NK-92 (cell line): ENCODE data around the gene LRRC71.

Source experiments
- DNase-seq: peaks from one replicate; lab custom pipeline; 2025; ENCODE audit not compliant: unreplicated experiment; lab: John Stamatoyannopoulos, UW

LRRC71 gene

DNA sequence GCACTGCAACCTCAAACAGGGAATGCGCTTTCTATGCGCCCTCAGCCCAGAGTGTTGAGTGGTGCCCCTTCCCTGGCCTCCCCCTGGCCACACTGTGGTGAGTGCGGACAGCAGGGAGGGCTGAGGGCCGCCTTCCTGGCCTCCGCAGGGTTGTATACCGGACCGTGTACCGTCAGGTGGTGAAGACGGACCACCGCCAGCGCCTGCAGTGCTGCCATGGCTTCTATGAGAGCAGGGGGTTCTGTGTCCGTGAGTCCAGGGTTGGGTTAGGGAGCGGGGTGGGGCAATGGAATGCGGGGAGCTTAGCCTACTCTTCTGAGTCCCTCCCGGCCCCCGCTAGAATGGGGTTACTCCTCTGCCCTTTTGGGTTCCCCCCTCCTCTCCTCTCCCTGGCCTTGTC is 15.3 kb upstream of the LRRC71 start:
- no peak for DNase-seq

DNA sequence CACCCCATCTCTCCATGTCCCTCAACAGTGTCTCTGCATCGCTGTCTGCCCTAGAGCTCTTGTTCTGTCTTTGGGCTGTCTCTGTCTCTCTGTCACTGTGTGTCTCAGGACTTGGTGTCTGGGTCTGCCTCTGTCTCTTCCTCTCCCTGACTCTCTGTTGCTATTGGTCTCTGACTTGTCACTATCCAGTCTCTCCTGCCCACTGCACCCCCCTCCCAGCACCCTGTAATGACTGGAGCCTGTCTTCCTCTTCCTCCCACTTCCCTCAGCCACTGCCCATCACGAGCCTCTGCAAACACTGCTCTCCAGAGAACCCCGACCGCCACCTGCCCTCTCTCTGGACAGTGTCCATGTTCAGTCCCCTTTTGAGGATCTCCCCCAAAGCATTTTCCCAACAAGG is 14.8 kb upstream of the LRRC71 start:
- no peak for DNase-seq

DNA sequence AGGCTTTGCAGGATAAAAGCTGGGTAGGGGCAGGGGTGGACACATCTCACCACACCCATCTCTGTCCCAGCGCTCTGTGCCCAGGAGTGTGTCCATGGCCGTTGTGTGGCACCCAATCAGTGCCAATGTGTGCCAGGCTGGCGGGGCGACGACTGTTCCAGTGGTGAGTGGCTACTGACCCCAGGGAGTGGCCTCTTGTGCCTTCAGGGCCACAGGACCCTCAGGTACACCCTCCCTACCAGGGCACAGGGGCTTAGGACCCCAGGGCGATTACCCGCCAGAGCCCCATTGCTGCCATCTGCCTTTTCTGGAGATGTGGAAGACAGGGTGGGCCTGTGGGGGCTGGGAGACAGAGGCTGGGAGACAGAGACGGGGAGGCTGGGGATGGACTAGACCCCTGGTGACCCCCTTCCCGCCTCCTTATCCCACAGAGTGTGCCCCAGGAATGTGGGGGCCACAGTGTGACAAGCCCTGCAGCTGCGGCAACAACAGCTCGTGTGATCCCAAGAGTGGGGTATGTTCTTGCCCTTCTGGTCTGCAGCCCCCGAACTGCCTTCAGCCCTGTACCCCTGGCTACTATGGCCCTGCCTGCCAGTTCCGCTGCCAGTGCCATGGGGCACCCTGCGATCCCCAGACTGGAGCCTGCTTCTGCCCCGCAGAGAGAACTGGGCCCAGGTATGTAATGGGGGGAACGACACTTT is 14.1 kb upstream of the LRRC71 start:
- DNase-seq, result no peak

DNA sequence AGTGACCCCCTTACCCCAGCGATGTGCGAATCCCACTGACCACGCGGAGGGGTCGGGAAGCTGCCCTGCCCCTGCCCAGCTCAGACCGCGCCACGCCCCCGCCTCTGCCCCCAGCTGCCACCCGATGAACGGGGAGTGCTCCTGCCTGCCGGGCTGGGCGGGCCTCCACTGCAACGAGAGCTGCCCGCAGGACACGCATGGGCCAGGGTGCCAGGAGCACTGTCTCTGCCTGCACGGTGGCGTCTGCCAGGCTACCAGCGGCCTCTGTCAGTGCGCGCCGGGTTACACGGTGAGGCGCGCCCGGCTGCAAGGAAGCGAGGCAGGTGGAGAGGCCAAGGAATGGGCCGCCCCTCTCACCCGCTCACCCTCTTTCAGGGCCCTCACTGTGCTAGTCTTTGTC is 11.9 kb upstream of the LRRC71 start:
- DNase-seq, result no peak

DNA sequence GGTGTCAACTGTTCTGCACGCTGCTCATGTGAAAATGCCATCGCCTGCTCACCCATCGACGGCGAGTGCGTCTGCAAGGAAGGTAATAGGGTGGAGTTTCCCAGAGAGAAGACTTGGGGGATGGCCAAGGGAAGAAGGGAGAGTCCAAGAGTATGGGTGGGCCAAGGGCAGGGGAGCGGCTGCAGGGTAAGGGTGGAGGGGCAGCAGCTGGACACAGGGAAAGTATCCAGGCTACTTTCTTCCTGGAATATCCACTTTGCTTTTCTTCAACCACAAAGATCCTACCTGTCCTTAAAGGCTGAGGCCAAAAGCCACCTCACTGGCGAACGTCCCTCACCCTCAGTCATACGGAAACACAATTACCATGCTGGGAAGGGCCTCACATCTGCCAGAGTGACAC is 11.5 kb upstream of the LRRC71 start:
- no peak for DNase-seq

DNA sequence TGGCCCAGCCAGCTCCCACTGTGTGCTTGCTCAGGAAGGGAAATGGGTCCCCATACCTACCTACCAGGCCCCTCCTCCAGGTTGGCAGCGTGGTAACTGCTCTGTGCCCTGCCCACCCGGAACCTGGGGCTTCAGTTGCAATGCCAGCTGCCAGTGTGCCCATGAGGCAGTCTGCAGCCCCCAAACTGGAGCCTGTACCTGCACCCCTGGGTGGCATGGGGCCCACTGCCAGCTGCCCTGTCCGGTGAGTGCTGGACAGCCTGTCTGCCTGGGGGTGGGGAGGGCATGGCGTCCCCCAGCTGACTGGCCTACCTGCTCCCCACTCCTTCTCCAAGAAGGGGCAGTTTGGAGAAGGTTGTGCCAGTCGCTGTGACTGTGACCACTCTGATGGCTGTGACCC is 10.8 kb upstream of the LRRC71 start:
- DNase-seq, result no peak

DNA sequence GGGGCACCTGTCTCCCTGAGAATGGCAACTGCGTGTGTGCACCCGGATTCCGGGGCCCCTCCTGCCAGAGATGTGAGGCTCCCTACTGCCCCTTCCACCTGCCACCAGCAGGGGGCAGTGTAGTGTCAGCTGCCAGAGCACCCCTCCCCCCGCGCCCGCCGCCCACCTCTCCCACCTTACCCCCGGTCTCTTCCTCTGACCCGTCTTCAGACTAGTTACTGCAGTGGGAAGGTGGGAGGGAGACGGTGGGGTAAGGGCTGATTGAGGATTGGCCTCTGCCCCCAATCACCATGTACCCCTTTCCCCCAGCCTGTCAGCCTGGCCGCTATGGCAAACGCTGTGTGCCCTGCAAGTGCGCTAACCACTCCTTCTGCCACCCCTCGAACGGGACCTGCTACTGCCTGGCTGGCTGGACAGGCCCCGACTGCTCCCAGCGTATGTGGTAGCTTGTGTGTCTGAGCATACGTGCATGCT is 10.1 kb upstream of the LRRC71 start:
- no peak for DNase-seq

DNA sequence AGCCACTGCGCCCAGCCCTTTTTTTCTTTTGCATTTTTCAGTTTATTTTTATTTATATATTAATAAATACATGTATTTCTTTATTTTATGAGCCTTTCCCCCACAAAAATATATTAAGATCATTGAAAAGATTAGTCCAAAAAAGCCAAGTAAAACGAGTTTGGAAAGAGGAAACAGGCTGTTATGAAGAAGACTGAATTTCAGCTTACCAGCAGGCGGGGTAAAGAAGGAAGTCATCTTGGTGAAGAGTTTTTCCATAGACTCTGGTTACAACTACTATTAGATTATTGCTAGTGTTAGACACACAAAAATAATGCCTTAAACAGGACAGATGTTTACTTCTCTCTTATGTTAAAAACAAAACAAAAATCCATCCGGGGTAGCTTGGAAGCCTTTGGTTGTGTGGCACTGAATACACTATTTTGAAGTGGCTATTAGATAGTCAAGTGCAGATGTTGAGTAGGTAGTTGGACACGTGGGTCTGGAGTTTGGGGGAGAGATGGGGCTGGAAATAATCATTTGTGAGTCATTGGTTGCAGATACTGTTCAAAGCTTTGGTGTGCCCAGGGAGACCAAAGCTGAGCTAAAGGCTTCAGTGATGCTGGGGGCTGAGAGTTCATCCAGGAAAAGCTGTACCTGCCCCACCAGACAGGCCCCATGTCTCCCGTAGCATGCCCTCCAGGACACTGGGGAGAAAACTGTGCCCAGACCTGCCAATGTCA is 8.7 kb upstream of the LRRC71 start:
- DNase-seq, result no peak

DNA sequence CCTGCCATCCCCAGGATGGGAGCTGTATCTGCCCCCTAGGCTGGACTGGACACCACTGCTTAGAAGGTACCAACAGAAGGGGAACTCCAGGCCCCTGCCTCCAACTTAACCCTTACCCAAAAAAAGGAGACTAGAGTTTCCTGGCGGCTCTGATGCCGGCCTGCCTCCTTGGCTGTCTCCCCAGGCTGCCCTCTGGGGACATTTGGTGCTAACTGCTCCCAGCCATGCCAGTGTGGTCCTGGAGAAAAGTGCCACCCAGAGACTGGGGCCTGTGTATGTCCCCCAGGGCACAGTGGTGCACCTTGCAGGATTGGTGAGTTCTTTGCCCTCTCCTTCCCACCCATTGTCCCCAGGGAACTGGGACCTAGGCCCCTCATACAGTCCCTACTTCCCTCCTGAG is 8.1 kb upstream of the LRRC71 start:
- no peak for DNase-seq

DNA sequence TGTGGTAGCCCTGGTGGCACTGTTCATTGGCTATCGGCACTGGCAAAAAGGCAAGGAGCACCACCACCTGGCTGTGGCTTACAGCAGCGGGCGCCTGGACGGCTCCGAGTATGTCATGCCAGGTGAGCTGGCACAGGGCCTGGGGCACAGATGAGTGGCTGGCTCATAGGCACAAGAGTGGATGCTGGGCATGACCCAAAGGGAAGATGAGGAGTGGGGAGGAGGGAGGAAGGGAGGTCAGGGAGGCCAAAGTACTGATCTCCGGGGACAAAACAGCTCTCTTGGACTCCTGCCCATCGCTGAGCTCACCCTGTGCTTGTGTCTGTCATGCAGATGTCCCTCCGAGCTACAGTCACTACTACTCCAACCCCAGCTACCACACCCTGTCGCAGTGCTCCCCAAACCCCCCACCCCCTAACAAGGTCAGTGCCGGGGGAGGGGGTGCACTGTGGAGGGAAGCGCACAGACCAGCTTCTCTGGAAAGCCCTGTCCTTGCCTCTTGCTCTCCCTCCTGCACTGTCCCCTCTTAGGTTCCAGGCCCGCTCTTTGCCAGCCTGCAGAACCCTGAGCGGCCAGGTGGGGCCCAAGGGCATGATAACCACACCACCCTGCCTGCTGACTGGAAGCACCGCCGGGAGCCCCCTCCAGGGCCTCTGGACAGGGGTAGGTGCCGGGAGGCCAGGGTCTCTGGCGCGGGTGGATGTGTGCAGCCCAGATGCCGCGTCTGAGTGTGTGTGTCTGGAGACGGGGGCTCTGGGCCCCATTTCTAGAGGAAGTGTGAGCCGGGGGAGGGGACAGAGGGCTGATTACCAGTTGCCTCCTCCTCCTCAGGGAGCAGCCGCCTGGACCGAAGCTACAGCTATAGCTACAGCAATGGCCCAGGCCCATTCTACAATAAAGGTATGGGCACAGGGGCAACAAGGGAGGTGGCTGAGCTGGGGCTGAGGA is 7.3 kb upstream of the LRRC71 start:
- no peak for DNase-seq

DNA sequence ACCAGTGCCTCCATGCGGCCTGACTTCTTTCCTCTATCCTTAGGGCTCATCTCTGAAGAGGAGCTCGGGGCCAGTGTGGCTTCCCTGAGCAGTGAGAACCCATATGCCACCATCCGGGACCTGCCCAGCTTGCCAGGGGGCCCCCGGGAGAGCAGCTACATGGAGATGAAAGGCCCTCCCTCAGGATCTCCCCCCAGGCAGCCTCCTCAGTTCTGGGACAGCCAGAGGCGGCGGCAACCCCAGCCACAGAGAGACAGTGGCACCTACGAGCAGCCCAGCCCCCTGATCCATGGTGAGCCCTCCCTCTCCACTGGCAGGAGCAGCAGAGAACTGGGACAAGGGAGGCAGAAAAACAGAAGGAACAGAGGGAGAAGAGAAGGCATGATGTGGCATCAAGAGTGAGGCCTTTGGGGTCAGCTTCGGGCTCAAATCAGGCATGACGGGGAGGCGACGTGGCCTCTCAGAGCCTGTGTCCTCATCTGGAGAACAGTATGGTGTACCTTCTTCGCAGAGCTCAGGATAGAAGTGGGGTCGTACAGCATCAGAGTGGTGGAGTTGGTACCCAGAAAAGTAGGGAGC is 6.5 kb upstream of the LRRC71 start:
- DNase-seq, result no peak

DNA sequence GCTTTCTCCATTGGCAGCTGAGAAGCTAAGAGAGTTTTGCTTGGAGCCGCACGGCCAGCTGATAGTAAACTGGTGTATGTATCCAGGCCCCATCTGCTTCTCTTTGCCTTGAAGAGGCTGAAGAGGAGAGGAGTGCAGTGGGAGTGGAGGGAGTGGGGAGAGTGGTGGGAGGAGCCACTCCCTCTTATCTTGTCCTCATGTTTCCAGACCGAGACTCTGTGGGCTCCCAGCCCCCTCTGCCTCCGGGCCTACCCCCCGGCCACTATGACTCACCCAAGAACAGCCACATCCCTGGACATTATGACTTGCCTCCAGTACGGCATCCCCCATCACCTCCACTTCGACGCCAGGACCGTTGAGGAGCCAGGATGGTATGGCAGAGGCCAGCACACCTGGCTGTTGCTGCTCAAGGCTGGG is 6.0 kb upstream of the LRRC71 start:
- no peak for DNase-seq

DNA sequence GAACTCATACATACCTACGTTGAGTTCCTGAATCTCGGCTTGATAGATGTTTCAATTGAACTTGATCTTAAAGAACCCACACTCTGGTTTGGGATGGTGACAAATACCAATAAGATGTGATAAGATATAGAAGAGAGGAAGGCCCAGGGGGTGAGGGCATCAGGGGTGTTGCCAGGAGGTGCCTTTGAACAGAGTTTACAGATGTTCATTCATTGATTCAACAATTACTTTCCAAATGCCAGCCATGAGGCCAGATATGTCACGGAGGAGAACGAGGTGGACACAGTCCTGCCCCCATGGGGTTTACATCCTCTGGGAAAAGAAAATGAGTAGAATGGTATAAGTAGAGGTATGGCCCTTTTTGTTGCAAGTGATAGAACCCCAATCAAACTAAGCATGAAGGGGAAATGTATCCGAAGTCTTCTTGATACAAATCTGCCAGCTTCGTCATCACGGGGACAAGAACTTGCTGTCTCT is 659 bp downstream of the LRRC71 start:
- no peak for DNase-seq

DNA sequence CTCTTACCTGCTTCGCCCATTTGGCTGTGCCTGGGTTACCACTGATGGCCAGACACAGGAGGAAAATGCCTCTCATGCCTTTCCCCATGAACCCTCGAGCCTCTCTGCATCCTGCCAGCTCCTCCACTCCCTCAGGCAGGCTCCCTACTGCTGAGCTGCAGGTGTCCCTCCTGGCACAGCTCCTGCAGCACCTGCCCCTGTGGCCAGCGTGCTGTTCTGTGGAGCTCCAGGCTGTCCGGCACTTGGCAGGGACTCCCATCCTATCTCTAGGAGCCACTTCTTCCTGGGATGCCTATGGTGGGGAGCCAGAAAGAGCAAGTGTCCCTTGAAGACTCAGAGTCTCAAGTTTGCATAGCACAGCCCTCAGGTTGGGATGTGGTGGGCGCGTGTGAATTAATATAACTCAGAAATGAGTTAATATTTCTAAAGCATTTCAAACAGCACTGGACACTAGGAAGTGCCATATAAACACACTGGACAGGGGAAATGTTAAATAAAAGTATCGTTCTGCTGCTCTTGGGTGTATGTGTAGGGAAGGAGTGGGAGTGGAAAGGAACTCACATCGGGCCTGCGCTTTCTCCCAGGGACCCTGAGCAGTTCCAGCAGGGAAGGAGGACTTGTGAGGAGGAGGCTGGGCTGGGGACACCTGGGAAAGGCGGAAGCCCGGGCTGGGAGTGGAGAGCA is 2.7 kb downstream of the LRRC71 start:
- no peak for DNase-seq

DNA sequence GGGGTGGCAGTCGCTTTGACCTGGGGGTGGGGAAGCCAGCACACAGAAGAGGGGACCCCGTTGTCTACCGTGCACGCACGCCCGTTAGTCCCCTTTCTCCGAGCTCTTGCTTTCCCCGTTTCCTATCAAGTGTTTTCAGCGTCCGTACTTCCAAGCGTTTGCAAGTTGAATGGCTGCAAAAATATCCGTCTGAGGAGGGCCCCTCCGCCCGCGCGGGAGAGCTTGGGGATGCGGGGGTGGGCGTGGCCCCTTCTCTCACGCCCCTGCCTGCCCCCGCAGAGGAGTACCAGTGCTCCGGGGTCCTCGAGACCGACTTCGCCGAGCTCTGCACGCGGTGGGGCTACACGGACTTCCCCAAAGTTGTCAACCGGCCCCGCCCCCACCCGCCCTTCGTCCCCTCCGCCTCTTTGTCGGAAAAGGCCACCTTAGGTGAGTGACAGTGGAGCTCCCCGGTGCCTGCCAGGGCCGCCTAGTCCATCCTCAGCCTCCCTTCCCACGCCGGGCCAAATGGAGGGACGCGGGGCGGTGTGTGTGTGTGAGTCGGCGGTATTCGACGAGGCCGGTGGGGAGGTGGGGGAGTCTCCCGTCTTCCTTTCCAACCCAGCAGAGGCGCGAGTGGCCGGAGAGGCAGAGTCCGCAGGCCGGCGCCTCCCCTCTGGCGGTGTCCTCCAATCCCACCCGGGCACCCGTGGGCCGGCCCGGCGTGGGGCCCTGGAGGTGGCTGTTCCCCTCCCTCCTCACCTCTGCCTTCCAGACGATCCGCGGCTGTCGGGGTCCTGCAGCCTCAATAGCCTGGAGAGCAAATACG is 3.4 kb downstream of the LRRC71 start:
- no peak for DNase-seq

DNA sequence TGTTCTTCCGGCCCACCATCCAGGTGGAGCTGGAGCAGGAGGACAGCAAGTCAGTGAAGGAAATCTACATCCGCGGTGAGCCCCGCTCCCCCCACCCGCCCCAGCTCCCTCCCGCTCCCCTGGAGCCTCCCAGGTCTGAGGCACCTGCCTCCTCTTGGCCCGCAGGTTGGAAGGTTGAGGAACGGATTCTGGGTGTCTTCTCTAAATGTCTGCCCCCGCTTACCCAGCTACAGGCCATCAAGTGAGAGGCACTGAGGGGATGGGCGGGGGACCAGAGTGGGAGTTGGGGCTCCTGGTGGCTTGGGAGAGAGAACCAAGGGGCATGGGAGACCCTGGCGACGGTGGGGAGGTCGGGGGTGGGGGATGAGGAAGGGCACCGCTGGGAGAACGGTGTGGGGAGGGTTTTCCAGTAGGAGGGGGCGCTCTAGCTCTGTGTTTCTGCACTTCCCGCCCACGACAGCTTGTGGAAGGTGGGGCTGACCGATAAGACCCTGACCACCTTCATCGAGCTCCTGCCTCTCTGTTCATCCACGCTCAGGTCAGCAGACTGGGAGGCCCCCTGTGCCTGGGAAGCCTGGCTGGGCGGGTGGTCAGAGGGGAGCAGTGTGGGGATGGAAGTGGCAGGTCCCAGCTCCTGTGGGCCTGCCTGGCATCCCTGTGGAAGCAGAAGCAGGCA is 4.2 kb downstream of the LRRC71 start:
- DNase-seq, result no peak

DNA sequence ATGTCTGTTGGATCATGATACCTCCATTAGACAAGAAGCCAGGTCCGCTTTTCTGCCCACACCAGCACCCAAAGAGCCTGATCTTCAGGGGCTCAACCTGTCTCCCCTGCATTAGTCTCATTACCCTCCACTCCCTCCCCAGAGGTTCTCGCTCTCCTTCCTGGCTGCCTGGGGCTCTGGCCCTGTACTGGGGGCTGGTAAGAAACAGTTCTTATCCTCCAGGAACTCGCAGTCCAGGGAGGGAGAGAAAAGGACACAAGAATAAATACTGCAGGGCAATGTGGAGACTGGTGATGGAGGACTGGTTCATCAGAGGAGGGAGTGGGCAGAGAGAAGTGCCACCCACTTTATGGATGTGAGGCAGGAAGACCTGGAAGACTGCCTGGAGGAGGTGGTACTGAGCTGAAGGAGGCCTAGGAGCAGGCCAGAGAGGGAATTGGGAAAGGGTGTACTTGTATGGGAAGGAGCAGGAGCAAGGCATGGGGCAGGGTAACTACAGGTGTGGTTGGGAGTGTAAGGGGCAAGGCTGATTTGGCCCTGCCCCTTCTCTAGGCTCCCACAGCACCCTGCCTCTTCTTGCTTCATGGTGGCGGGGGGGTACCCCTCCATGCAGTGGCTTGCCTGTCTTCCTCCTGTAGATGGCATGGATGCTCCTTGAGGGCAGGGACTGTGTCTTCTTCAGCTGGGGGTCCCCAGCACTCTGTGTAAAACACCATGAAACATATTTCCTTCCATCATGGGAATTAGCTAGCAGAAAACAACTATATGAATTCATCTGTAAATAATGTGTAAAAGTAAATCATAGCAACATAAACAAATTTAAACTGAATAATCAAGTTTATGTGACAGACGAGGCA is 5.0 kb downstream of the LRRC71 start:
- no peak for DNase-seq

DNA sequence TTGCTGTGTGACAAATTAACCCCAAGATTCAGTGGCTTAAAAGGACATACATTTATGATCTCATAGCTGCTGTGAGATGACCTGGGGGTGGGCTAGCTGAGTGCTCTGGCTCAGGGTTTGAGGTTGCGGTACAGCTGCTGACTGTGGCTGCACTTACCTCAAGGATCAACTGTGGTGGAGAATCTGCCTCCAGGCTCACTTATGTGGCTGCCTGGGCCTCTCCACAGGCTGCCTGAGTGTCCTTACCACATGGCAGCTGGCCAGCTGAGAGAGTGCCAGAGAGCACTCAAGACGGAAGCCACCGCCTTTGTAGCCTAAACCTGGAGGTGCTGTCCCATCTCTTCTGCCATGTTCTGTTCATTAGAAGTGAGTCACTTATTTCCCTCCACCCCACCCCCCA is 5.7 kb downstream of the LRRC71 start:
- DNase-seq, result no peak
